GM12874 (cell line): Measurements from ENCODE around the gene TPCN1.

Experiments
- TF ChIP-seq, protein P1 (sequence below): IDR thresholded peaks from 2 replicates; pipeline ENCODE4 v1.5.1; 2011; ENCODE audit warnings: low read depth, mild to moderate bottlenecking, control low read depth, low read length, moderate library complexity; ENCODE audit not compliant: insufficient read depth

Gene TPCN1

DNA sequence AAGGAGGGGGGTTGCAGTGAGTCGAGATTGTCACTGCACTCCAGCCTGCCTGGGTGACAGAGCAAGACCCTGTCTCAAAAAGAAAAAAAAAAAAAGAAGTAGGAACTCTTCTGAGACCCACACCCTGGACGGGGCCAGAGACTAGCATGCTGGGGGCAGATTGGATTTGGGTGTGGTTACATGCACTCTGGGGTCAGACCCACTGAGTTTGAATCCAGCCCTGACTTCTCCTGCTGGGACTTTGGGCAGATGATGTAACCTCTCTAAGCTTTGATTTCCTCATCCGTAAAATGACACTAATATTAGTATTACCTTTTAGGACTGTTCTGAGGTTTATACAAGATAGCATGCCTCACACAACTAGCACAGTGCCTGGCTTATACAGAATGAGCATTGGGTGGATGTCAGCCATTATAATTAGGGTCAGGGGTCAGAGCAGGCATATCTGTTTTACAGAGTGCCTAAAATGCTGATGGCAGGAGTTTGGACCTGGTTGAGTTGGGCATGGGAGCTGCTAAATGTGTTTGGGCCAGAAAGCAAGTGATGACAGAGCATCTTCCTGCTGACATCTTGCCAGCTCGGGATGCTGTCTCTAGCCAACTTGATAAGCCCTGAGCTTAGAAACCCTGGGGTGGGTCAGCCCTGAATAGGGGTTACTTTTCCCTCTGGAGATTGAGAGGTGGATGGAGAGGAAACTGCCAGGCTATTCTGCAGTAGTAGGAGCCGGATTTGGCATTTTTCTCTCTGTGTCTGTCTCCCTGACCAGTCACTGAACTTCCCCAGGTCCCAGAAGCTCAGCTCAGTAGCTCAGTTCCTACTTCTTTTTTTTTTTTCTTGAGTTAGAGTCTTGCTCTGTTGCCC, 15.5 kb downstream of the TPCN1 start:
- TF ChIP-seq, protein P1, sequence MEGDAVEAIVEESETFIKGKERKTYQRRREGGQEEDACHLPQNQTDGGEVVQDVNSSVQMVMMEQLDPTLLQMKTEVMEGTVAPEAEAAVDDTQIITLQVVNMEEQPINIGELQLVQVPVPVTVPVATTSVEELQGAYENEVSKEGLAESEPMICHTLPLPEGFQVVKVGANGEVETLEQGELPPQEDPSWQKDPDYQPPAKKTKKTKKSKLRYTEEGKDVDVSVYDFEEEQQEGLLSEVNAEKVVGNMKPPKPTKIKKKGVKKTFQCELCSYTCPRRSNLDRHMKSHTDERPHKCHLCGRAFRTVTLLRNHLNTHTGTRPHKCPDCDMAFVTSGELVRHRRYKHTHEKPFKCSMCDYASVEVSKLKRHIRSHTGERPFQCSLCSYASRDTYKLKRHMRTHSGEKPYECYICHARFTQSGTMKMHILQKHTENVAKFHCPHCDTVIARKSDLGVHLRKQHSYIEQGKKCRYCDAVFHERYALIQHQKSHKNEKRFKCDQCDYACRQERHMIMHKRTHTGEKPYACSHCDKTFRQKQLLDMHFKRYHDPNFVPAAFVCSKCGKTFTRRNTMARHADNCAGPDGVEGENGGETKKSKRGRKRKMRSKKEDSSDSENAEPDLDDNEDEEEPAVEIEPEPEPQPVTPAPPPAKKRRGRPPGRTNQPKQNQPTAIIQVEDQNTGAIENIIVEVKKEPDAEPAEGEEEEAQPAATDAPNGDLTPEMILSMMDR = no peak

DNA sequence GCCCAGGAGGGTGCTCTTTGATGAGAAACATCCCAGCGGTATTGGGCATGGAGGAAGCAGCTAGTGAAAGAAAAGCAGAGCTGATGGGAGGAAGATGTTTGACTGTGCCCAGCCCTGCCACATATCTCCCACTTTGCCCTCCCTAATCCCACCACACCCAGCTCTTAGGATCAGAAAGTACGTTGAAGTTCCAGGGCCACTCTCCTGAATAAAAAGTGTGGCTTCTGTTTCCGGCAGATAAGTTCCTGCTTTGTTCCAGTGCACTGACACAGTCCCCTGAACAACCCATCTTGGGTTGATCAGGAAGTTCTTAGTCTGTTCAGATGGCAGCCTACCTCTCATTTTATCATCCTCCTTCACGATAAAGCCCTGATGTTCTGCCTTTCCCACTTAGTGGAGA, 16.5 kb downstream of the TPCN1 start:
- TF ChIP-seq, protein P1 = no peak

DNA sequence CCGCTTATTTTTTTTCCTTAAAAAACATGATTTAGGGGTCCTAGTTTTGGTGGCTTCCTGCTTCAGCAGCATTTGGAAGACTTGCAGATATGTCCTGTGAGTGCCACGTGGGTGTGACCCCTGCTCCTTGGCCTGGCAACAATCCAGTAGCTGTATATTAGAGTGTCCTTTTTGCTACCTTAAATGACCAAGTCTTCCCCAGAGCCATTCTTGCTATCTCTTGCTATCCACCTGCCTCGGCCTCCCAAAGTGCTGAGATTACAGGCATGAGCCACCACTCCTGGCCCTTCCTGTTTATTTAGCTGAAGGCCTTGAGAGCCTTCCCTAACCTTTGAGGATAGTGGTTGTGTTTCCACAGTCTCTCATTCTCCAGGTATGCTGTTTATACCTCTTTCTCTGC, 17.0 kb downstream of the TPCN1 start:
- TF ChIP-seq, protein P1 = no peak

DNA sequence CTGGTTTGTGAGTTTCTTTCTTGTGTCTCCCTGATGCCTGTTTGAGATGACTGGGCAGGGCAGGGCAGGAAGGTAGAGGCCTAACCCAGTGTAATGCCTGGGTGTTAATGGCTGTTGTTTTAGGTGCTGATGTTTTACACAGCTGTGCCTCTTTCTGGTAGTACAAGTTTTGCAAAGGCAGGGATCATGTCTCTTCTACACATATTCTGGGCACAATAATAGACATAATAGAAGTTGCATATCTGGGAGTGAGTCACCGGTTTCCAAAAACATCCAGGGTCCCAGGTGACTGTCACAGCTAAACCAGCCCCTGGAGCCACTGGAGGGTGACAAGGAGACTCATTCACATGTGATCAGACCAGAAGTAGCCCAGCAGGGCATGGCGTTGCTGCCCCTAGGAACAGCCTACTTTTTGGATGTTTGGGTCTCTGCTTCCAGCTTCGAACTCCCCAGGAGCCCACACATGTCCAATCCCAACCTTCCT, 18.1 kb downstream of the TPCN1 start:
- TF ChIP-seq, protein P1 = no peak

DNA sequence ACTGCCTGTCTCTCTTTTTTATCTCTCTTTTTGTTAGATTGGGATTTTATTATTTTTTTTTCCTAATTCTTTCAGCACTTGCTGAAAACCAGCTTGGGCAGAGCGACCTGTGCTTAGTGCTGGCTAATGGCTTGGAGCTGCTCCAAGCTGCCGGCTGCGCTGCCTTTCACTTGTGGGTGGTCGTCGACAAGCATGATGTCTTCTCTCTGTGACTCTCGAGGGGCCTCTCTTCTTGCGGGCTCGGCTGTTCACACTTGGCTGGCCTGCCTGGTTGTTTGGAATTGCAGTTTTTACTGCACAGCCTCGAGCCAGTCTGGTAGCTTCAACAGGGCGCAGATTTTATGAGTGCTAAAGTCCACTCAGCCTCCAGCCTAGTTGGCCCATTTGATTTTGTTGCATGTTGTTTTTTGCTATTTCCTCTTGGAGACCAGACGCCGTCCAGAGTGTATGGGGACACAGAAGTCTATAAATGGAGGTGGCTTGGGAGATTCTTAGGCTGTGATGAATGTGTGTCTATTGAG, 18.6 kb downstream of the TPCN1 start:
- TF ChIP-seq, protein P1 = no peak

DNA sequence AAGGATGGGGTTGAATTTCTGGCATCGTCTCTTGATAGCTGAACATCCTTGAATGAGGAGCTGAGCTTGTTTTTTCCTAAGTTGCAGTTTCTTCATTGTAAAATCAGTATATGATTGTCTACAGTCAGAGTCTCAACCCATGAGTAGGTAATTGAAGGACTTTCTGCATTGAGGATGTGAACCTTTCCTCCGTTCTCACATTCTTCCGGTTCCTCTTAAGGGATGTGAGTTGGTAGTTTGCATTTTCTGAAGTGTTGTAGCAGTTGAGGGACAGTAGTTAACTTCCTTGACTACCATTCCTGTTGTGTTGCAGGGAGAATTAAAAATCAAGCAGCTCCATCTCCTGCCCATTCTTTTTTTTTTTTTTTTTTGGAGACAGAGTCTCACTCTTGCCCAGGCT, 19.1 kb downstream of the TPCN1 start:
- TF ChIP-seq, protein P1 = no peak

DNA sequence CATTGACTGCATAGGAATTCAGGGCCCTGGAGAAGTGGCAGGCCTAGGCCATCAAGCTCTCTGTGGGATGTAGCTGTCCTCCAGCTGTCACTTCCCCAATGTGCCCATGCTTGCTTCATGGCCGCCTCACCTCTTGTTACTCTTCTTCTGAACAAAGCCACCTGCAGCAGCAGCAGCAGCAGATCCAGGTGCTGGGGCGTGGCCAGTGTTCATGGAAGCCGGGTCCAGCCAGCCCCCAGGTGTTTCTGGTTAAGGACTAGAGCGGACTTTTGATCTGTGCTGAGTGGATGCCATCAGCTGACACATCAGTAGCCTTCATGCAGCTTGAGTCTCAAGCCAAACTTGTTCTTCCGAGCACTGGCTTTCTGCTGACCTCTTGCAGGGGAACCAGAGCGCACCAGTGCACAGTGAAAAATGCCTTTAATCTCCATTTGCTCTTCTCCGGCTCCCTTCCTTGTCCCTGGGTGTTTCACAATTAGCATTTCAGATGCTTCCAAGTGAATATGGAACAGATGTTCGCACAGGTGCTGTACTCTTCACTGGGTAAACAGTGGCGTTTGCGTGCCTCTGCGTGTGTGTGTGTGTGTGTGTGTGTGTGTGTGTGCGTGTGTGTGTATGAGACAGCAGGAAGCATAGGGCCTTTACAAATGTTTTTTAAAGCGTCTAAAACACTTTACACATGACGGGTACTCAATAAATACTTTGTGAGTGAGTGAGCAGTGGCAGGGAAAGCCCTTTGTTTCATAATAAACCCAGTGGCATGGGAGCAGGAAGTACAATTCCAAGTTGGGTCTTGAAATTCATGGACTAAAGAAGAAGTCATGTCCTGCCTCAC, 20.1 kb downstream of the TPCN1 start:
- TF ChIP-seq, protein P1 = no peak
